NCI-H2196 (cell line): Measurements from ENCODE around the gene ACYP2.
"Not testable (repeated sequence)": the region's sequence is repeated elsewhere in the genome, so short reads cannot be mapped to it uniquely, and the experiment has no call there.

ENCODE experiments used
- DNase-seq: peaks from one replicate; lab custom pipeline; 2025; ENCODE audit not compliant: unreplicated experiment; lab: John Stamatoyannopoulos, UW

ACYP2 gene

DNA sequence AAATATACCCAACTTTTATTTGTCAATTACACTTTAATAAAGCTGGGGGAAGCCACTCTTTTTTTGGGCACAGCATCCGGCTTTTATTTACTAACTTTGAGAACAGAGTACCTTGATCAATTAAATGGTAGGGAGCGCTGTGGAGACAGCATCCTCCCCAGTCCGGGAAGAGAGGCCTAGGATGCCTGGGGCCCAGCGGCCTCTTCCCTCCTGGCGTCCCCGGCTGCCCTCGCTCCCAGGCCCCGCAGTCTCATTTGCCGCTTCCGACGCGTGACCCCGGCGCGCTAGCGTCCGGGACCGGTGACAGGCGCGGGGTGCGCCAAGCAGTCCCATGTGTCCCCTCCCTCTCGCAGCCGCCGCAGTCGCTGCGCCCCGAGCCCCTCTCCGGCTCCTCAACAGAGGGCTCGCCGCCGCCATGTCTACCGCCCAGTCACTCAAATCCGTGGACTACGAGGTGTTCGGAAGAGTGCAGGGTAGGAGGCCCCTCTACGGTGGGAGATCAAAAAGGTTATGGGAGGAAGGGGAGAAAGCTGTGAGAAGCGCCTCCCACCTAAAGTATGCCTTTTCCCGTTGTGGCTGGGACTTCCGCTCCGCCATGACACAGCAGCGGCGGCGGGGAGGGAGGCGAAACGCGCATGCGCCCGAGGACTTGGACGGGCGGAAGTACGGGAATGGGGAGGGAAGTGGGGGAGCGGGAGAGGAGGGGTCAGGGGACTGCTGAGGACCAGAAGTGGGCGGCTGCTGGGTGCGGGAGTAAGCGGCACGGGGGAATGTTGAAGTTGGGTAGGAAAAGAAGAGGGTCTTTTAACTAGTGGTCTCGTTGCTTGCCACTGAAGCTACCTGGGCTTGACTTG, at the start of gene ACYP2:
TSS of gene ACYP2 (plus strand) at position 332 of the 854 bp plus-strand sequence.
- DNase-seq, result peak; percentile 84

DNA sequence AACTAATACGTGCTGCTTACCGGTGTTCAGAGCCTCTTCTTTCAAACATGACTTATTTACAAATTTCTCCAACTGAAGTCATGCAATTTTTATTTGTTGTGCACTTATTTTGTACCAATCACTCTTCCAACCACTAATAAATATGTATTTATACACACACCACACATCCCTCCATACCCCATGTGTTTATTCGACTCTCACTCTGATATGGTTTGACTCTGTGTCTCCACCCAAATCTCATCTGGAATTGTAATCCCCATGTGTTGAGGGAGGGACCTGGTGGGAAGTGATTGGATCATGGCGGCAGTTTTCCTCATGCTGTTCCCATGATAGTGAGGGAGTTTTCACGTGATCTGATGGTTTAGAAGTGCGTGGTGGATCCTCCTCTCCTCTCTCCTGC, 49.5 kb upstream of the ACYP2 start:
- no peak for DNase-seq

DNA sequence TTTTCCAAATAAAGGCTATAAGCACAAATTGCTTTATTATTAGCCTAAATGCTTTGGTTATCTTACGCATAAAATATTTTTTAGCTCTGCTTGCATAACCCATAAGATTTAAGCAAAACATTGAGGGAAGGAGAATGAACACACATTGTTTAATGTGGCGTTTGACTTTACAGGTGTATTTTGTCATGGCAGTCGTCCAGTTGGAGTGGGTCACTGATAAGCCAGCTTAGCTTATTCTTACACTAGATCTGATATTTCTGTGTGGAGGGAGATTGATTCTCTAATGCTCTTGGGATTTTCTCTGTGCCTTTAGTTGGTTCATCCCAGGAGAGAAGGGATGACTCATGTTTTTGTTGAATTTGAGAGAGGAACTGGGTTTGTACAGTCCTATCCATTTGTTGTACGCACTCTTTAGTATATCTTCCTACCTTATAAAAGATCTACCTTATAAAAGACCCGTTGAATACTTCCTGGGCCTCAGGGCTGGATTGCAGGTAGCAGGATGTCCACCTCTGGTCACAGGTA, 47.5 kb upstream of the ACYP2 start:
- DNase-seq, result no peak

DNA sequence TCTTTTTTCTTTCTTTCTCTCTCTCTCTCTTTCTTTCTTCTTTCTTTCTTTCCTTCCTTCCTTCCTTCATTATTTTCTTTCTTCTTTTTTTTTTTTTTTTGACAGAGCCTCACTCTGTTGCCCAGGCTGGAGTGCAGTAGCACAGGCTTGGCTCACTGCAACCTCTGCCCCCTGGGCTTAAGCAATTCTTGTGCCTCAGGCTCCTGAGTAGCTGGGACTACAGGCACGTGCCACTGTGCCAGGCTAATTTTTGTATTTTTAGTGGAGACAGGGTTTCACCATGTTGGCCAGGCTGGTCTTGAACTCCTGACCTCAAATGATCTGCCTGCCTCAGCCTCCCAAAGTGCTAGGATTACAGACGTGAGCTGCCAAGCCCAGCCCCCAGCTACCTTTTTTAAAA, 42.9 kb upstream of the ACYP2 start:
- DNase-seq, result not testable (repeated sequence)

DNA sequence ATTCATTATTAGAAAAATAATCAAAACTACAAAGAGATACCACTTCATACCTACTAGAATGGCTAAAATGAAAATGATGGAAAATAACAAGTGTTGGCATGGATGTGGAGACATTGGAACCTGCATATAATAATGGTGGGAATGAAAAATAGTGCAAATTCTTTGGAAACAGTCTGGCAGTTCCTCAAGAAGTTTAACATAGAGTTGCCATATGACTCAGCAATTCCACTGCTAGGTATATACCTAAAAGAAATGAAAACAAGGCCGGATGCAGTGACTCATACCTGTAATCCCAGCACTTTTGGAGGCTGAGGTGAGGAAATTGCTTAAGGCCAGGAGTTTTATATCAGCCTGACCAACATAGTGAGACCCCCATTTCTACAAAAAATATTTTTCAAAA, 41.6 kb upstream of the ACYP2 start:
- no peak for DNase-seq

DNA sequence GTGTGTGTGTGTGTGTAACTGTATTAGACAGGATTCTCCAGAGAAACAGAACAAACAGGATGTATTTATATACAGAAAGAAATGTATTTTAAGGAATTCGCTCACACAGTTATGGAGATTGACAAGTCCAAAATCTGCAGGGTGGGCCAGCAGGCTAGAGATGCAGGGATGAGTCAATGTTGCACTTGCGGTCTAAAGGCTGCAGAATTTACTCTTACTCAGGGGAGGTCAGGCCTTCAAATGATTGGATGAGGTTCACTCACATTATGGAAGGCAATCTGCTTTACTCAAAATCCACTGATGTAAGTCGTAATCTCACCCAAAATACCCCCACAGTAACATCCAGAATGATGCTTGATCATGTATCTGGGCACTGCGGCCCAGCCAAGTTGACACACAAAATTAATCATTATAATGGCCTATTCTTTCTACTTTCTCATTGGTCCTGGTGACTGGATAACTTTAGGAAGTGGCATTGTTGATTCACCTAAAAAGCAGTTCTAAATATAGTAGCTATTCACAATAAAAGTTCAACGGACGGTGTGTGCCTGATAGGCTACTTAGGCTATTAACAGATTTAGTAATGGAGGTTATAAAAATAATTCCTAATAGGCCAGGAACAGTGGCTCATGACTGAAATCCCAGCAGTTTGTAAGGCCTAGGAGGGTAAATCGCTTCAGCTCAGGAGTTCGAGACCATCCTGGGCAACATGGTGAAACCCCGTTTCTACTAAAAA, 40.6 kb upstream of the ACYP2 start:
- DNase-seq, result no peak

DNA sequence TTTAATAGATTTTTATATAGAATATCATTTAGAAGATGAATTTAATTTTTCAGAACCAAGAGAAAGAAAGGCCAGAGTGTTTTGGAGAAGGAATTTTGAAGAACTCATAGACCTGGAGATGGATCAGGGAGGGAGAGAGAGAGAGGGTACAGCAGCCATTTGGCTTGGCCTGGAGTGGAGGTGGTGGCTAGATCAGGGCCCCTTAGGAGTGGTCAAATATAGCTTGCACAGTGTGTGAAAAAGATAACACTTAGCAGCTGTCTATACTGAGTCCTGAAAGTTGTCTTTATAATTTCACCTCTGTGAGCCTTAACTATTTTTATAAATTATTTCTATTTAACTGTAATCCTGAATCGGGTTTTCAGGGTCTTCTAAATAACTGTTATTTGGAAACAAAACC, 38.8 kb upstream of the ACYP2 start:
- DNase-seq, result no peak

DNA sequence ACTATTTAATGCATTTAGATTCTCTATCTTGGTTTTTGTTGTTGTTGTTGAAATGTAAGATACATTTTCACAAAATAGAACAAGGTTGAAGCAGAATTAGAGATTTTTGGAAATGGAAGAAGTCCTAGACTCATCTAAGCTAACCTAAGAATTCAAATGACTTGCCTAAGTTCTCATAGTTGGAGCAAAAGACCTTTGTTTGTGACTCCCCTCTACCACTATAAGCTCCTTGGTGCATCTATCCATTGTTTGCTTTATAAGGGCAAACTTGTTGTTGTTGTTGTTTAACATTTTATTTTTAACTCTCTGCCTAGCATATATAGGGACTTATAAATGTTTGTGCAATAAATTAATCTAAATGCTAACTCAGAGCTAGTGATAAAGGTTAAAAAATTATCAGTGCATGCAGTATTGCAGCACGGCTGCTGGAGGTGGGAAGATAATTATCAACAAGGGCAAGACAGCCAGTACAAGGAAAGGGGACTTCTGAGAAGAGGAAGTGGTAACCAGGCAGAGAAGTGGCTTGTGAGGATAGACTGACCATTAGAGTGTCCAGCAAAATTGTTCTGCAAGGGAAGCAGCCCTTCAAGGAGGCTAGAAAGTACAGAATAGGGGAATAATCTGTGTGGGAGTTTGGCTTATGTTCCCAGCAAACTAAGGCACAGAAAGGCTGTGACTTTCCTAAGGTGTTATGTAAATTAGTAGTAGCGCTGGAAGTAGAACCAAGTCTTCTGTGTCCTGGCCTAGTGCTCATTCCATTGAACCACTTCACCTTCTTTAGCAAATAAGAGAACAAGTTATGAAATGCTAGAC, 38.1 kb upstream of the ACYP2 start:
- no peak for DNase-seq

DNA sequence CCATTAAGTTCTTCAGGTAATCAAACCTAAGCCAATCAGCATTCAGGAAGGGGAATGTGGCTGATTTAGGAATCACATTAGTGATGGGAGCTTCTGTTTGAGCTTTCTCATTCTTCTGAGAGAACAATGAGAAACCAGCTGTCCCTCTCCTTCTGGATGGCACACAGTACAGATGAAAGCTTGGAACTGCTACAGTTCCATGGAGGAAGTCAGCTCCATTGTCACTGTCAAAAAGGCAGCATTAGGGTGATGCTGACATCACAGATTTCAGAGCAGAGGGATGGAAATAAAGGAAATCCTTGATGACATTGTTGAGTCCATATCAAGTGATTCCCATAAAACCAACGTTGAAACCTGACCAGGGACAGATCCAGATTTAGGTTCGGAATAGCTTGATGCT, 36.1 kb upstream of the ACYP2 start:
- DNase-seq, result no peak

DNA sequence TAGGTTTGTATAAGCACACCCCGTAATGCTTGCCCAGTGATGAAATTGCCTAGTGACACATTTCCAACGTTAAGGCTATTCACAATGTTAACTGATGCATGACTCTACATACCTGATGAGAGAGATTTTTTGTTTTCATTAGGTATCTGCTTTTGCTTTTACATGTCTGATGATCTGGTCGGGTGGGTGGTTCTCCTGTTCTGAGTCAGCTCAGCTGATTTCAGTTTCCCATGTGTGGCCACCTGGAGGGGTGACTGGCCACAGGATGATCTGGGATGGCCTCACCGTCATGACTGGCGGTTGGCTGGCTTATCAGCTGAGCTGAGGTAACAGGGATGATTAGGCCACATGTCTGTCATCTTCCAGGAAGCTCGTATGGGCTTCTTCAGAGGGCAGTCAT, 33.8 kb upstream of the ACYP2 start:
- DNase-seq, result no peak

DNA sequence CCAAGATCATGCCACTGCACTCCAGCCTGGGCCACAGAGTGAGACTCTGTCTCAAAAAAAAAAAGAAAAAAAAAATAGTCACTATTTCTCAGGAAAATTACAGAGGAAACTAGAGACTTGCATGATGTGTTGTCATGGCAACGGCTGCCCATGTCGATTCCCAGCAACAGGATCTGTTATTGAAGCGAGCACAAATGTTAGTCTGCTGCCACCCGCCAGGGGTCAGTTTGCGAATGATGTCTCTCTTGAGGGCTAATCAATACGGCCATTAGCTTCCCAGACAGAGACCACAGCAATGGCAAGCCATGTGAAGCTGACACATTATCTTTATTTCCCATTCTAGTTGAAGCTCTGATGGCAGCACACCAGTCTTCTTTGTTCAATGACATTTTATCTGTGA, 32.4 kb upstream of the ACYP2 start:
- DNase-seq, result no peak

DNA sequence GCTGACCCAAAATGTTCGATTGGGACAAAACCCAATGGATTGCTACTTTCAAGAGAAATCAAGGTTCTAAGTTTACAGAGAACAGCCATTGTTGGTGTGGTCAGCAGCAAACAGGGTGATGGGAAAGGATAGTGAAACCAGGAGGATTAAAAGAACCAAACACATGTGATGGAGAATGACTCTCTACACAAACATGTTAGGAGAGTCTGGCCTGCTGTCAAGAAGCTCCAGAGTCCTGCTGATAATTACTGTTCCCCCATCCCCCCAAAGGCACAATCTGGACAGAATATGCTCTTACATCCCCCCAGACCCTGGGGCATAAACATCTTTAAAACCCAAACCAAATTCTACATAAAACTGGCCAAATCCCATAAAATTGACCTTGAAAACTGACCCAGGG, 32.0 kb upstream of the ACYP2 start:
- DNase-seq, result no peak

DNA sequence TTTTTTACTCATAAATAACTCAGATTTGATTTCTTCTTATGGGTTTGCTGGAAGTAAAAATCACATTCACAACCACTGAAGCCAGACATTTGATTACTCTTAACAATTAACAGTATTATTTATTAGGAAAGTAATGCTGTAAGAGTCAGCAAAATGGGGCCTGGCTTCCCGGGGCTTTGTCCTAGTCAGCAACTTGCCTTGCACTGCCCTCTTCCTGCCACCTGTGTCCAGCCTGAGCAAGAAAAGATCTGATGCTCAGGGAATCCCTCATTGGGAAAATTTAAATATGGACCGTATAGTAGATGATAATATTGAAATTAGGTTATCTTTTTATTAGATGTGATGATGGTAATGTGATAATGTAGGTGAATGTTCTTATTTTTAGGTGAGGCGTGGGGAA, 30.8 kb upstream of the ACYP2 start:
- peak; percentile 0 for DNase-seq

DNA sequence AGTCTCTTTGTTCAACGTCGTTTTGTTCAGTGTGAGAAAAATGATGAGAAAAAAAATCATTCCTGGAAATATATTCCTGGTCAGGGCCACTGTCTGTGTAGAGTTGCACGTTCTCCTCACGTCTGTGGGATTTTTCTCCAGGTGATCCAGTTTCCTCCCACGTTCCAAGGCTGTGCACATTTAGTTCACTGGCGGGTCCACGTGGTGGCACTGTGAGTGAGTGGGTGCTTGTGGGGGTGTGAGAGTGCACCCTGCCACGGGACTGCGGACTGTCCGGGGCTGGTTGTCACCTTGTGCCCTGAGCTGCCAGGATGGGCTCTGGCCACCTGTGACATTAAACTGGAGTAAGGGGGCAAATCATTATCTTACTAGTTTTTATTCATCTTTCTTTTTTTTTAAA, 30.3 kb upstream of the ACYP2 start:
- no peak for DNase-seq

DNA sequence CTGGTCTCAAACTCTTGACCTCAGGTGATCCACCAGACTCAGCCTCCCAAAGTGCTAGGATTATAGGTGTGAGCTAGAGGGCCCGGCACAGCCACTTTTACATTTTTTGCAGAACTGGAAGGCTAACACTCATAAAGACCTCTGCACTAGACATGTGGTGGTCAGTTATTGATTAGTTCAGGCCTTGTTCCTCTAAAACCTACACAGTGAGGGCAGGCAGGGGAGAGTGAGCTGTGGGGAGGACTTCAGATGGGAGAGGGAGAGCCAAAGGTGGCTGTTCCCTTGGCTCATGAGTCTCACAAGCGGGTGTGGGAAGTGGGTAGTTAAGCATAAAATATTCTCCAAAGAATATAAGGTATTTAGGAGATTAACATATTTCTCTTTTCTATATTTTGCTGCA, 29.3 kb upstream of the ACYP2 start:
- no peak for DNase-seq

DNA sequence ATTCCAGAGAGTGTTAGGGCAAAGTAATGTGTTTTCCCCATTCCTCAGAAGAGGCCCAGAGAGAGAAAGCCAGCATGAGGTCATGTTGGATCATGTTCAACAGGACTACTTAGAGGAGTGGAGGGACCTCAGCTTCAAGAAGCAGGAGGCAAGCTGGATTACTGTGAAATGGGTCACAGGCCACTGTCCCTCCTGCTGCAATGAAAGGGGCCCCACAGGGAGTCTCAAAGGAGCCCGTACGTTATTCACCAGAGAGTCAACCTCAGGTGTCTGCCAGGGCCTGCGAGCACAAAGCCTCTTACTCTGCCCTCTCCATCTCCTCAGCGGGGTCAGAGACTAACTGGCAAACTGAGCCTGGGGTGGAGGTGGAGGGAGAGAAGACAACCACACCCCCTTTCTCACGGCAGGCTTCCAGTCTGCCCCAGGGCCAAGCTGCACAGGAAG, 27.2 kb upstream of the ACYP2 start:
- DNase-seq, result no peak

DNA sequence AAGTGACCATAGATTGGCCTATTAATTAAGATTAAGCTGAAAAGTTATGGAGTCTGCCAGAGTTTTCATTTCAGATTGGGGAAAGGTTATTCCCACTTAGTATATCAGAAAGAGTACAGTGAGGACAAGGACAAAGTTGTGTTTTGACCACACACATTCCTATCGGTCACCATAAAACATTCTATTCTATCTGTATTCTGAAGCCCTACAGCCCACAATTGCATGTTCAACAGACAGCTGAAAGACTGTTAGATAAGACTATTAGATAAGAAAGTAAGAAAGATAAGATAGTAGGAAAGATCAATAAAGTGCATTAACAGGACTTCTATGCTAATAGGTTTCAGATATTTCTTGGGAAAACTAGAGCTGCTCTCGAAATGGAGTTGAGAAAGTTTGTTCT, 26.7 kb upstream of the ACYP2 start:
- DNase-seq, result no peak

DNA sequence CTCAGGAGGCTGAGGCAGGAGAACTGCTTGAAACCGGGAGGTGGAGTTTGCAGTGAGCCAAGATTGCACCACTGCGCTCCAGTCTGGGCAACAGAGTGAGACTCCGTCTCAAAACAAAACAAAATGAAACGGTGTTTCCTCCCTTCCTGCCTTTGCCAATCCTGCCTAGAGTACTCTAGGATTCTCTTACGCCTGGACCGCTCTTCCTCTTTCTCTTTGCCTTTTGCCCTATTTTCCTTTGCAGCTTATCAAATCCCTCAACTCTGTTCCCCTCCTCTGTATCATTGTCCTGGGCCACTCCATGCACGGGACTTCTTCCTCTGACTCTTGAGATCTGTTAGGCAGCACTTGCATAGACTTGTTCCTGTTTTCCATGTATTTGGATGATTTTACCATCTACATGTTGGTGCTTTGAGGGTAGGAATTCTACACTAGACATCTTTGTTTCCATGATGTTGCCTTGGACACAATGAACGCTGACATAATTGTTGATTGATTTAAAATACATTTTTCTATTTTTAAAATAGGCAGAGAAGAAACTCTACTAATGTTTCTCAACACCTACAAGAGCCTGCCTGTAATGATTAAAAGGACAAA, 24.8 kb upstream of the ACYP2 start:
- no peak for DNase-seq

DNA sequence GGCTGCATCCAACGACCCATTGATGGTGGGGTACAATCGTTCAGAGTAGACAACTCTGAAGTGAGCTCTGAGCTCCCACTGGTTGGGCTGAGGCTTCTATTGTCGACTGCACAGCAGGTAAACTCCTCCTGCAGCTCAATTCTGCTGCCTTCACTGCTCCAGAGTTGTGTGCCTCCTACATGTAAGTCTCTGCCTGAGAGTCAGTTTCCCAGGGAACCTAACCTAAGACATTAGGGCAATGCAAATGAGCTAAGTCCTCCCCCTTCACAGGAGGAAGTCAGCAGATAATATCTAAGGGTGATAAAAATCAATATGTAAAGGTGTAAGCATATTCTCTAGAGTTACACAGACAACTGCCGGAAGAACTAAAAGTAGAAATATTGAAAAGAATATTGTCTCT, 22.5 kb upstream of the ACYP2 start:
- DNase-seq, result no peak

DNA sequence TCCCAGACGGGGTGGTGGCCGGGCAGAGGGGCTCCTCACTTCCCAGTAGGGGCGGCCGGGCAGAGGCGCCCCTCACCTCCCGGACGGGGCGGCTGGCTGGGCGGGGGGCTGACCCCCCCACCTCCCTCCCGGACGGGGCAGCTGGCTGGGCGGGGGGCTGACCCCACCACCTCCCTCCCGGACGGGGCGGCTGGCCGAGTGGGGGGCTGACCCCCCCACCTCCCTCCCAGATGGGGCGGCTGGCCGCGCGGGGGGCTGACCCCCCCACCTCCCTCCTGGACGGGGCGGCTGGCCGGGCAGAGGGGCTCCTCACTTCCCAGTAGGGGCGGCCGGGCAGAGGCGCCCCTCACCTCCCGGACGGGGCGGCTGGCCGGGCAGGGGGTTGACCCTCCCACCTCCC, 20.0 kb upstream of the ACYP2 start:
- not testable (repeated sequence) for DNase-seq

DNA sequence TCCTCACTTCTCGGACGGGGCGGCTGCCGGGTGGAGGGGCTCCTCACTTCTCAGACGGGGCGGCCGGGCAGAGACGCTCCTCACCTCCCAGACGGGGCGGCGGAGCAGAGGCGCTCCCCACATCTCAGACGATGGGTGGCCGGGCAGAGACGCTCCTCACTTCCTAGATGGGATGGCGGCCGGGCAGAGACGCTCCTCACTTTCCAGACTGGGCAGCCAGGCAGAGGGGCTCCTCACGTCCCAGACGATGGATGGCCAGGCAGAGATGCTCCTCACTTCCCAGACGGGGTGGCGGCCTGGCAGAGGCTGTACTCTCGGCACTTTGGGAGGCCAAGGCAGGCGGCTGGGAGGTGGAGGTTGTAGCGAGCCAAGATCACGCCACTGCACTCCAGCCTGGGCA, 19.3 kb upstream of the ACYP2 start:
- DNase-seq, result not testable (repeated sequence)
